ENCODE measurements around the gene SCNN1G. TPM values are rescaled to one million over a fixed set of nuclear protein-coding genes. Genes with fewer than 3 reads are reported as not detected.

The SCNN1G gene
- total and polyA plus RNA-seq, 9 of the 15 experiments (the other 6 are each of a cell fraction or from before 2014, with no cell fraction given) = not detected

DNA sequence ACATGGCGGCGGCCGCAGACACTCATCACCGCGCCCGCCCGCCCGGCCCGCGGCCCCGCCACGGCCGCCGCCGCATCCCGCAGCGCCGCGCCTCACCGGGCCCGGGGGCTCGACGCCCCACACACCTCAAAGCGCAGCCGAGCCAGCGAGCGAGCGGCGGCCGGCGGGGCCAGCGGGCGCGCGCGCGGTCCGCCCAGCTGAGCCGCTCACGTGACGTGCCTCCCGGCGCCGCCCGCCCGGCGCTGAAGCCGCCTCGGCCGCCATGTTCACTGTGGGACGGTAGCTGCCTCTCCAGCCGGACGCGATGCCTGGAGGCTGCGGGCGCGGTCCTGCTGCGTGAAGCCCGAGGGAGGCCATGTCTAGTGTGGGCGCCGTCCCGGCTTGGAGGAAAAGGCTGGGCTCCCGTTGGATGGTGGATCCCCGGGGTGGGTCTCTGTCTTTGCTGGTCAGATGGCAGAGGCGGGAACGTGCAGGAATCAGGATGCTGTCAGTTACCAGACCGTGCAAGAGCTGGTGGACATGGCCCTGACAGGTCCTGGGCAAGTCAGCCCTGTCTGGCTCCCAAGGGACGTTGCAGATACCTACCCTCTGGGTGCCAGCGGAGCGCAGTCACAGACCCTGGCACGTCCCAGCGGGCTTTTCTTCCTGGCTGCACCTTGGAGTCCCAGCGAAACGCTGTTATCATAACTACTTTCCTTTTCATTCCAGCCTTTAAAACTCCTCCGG lies 33.1 kb upstream of the SCNN1G start, which contains the start of gene USP31 (continued):
- TF ChIP-seq, protein P1, sequence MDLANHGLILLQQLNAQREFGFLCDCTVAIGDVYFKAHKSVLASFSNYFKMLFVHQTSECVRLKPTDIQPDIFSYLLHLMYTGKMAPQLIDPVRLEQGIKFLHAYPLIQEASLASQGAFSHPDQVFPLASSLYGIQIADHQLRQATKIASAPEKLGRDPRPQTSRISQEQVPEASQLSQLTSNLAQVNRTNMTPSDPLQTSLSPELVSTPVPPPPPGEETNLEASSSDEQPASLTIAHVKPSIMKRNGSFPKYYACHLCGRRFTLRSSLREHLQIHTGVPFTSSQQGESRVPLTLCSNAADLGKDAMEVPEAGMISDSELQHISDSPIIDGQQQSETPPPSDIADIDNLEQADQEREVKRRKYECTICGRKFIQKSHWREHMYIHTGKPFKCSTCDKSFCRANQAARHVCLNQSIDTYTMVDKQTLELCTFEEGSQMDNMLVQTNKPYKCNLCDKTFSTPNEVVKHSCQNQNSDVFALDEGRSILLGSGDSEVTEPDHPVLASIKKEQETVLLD (IDR thresholded peaks at IDR 0.05) = 0 out of 2 replicates have a peak, but pooled peaks have one; percentile 44
- TF ChIP-seq, protein P2, sequence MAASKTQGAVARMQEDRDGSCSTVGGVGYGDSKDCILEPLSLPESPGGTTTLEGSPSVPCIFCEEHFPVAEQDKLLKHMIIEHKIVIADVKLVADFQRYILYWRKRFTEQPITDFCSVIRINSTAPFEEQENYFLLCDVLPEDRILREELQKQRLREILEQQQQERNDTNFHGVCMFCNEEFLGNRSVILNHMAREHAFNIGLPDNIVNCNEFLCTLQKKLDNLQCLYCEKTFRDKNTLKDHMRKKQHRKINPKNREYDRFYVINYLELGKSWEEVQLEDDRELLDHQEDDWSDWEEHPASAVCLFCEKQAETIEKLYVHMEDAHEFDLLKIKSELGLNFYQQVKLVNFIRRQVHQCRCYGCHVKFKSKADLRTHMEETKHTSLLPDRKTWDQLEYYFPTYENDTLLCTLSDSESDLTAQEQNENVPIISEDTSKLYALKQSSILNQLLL (CRISPR knock-in tag; IDR thresholded peaks at IDR 0.05; ENCODE audit: borderline replicate concordance) = no peak
- TF ChIP-seq XRCC5 (IDR thresholded peaks at IDR 0.05; ENCODE audit: low read depth, low read length) = no peak
- TF ChIP-seq, protein P3, sequence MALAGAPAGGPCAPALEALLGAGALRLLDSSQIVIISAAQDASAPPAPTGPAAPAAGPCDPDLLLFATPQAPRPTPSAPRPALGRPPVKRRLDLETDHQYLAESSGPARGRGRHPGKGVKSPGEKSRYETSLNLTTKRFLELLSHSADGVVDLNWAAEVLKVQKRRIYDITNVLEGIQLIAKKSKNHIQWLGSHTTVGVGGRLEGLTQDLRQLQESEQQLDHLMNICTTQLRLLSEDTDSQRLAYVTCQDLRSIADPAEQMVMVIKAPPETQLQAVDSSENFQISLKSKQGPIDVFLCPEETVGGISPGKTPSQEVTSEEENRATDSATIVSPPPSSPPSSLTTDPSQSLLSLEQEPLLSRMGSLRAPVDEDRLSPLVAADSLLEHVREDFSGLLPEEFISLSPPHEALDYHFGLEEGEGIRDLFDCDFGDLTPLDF (CRISPR knock-in tag; IDR thresholded peaks at IDR 0.05) = no peak
- TF ChIP-seq ZFP30 (CRISPR knock-in tag; IDR thresholded peaks at IDR 0.05; ENCODE audit: borderline replicate concordance) = no peak
- TF ChIP-seq ZSCAN32 (CRISPR knock-in tag; IDR thresholded peaks at IDR 0.05) = no peak
- TF ChIP-seq KAT2B (IDR thresholded peaks at IDR 0.05; ENCODE audit: low read depth, low read length) = no peak
- TF ChIP-seq HNRNPK (IDR thresholded peaks at IDR 0.05; ENCODE audit: low read depth, low read length, poor library complexity, severe bottlenecking) = no peak
- TF ChIP-seq NR4A1 (CRISPR knock-in tag; IDR thresholded peaks at IDR 0.05) = no peak
- peak; percentile 79; the same call in 1 of the 2 replicates for TF ChIP-seq NR4A1 (tag; IDR thresholded peaks at IDR 0.05)
- no peak for TF ChIP-seq HDAC6 (IDR thresholded peaks at IDR 0.05; ENCODE audit: low read depth, low read length)
- 0 out of 2 replicates have a peak, but pooled peaks have one; percentile 17 for TF ChIP-seq ZC3H11A (IDR thresholded peaks at IDR 0.05; ENCODE audit: low read depth, low read length)
- TF ChIP-seq FOXK1 (CRISPR knock-in tag; IDR thresholded peaks at IDR 0.05; ENCODE audit: borderline replicate concordance) = no peak
- TF ChIP-seq ZNF239 (CRISPR knock-in tag; IDR thresholded peaks at IDR 0.05) = peak; percentile 79; the same call in 1 of the 2 replicates
- TF ChIP-seq SMARCE1 (IDR thresholded peaks at IDR 0.05) = no peak
- TF ChIP-seq, protein P4, sequence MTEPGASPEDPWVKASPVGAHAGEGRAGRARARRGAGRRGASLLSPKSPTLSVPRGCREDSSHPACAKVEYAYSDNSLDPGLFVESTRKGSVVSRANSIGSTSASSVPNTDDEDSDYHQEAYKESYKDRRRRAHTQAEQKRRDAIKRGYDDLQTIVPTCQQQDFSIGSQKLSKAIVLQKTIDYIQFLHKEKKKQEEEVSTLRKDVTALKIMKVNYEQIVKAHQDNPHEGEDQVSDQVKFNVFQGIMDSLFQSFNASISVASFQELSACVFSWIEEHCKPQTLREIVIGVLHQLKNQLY (CRISPR knock-in tag; conservative IDR thresholded peaks at IDR 0.05) = no peak
- 0 out of 2 replicates have a peak, but pooled peaks have one; percentile 35 for TF ChIP-seq GATAD2A (IDR thresholded peaks at IDR 0.05)
